Activated CD8-positive, alpha-beta memory T cell treated with anti-CD3 and anti-CD28 coated beads, Interleukin-2, amount 50 U/mL, for 1 hour (primary cell): Measurements from ENCODE around the gene CENPV.
"Not testable (repeated sequence)": the region's sequence is repeated elsewhere in the genome, so short reads cannot be mapped to it uniquely, and the experiment has no call there.

Source experiments
- DNase-seq: peaks from one replicate; pipeline ENCODE4 v3.0.0-alpha.2; 2020; ENCODE audit errors: extremely low read depth

Gene CENPV

DNA sequence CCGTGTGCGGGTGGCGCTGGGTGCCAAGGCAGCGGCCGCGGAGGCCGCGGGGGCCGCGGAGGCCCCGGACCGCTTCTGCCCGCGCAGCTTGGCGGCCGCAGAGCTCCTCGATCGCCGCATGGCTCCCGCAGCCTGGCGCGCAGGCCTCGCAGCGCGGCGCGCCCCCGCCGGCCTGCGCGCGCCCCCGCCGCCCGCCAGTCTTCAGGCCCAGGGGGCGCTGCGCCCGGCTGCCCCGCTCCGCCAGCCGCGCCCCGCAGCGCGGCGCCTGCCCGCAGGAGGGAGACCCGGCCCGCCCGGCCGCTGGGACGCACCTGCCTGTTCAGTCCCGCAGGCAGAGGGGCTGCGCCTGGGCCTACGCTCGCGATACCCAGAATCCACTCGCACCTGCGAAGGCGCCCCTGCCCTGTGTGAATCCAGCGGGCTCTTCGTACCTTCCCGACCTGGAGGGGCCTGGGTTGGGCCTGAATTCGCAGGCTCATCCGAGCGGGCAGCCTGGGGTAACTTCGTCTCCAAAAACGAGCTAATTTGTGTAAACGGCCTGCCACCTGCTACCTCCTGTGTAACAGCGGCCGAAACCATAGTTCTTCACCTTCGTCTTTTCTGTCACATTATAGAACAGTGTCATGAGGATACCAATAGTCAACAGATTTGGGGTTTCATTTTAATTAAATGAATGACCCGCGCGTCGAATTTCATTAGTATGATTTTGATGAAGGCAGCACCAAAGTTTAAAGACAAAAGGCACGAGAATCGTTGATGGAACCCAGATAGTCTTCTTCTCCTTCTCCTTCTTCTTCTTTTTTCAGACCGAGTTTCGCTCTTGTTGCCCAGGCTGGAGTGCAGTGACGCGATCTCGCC lies at the start of gene CENPV:
CENPV (minus strand) TSS at position 153 of the 858 bp plus-strand sequence; CDS start at position 120, 33 bp downstream.
- DNase-seq: peak; percentile 36

DNA sequence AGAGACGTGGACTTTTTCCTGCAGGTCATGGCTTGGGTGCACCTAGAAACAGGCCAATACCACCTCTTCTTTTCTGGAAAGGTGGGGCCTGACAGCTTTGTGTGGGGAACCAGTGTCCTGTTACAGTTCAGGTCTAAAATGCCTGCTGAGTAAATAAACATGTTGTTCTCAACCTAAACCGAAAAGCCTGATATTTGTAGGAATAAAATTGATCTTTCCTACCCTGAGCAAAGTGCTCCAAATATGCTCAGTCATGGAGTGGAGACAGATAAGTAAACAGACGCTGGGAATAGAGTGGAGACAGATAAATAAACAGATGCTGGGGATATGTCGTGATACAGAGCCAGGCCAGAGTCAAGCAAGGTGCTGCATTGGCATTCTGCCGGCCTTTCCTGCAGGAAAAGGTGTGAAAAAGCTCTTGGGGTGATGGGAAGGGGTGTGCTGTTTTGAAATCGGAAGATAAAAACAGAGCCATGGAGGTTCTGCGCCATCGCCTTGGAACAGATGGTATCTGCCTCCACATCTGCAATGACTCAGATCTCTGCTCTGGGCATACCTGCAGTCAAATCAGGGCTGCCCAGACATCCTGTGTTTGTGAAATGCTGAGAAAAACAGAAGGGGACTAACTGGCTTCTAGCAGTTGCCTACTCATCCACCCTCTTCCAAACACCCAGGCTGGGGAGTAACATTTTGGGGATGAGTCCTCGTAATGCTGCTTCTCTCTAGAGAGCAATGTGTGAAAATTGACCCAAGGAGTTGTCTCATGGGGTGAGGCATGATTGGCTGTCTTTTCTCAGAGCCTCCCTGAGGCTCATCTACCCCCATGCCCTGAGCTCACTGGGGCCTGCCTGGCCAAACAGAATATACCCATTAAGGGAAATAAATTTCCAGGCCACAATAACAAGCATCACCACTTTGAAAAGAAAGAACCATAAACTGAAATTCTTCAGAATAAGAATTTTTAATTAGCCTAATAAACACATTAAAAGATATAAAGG lies 45.3 kb upstream of the CENPV start:
- DNase-seq: no peak

DNA sequence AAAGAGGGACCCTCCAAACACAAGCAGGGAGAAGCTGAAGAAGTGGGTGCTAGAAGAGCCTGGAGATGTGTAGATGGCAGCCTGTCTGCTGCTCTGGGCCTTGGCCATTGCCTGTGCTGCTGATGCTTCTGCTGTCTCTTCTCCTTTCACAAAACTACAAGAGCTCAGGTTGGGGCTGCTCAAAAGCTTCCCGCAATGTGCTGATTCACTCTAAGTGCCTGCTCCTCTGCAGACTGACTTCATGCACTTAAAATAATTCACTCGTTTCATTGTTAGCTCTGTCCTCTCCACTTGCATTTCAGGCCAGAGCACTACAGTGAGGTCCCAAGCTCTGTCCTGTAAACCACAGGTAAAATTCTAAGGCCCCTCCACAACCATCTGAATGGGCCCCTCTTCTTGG lies 43.4 kb upstream of the CENPV start:
- DNase-seq: not testable (repeated sequence)

DNA sequence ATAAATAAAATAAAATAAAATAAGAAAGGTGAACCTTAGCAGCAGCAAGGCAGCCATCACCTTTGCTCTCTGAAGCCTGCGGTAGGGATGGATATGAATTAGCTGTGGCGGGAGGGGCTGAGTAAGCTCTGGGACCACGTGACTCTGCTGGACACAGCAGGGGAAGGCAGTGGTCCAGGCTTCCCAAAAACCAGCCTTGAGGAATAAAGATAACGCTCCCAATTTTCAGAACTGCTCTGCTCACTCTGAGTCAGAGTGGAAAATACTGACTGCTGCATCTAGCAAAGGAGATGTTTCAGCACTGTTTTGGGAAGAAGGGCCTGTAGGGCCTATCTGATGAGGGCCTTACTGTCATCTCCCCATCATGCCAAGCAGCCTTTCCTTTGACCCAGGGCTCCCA lies 42.6 kb upstream of the CENPV start:
- DNase-seq: not testable (repeated sequence)

DNA sequence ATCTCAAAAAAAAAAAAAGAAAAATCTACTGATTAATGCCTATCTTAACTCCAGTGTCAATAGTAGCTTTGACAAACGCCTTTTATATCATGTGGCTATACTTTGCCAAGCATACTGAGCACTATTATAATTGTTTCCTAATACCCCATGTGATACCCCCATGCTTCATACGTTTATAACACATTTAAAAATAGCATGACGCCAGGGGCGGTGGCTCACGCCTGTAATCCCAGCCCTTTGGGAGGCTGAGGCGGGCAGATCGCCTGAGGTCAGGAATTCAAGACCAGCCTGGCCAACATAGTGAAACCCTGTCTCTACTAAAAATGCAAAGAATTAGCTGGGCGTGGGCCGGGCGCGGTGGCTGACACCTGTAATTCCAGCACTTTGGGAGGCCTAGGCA lies 39.2 kb upstream of the CENPV start:
- not testable (repeated sequence) for DNase-seq

DNA sequence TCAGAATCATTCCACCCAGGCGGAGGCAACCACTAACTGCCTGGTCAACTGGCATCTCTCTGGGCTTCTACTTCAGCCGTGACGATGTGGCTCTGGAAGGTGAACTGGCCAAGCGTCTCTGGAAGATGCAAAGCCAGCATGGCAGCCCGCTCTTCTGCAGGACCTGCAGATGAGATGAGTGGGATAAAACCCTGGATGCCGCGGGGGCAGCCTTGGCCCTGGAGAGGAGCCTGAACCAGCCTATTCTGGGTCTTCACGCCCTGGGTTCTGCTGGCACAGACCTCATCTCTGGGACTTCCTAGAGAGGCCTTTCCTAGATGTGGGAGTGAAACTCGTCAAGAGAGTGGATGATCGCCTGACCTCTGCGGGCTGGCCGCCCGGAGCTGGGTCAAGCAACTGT lies 38.2 kb upstream of the CENPV start:
- DNase-seq: no peak

DNA sequence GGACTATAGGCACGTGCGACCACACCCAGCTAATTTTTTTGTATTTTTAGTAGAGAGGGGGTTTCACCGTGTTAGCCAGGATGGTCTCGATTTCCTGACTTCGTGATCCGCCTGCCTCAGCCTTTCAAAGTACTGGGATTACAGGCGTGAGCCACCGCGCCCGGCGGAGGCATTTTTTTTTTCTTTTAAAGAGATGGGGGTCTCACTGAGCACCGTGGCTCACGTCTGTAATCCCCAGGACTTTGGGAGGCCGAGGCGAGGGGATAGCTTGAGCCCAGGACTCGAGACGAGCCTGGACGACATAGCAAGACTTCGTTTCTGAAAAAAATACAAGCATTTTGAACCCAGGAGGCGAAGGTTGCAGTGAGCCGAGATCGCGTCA lies 32.8 kb upstream of the CENPV start:
- DNase-seq: not testable (repeated sequence)

DNA sequence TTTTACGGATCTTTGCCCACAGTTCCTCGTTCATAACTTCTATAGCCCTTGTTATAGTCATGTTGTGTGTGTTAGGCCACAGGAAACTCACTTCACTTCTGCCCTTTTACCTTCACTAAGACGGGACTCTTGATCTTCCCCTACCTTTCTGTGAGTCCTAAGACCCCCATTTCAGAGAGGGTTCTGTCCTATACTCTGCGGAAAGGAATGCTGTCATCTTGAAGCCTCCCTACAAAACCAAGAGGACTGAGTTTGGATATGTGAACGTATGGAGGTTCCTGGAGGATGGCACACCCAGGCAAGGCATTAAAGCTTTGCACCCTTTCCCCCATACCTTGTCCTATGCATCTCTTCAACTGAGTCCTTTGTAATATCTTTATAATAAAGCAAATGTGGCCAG lies 31.3 kb upstream of the CENPV start:
- no peak for DNase-seq

- DNase-seq: no peak
These were observed 30.6 kb upstream of the CENPV start for GRCh38 chr17:16383772-16384287.

DNA sequence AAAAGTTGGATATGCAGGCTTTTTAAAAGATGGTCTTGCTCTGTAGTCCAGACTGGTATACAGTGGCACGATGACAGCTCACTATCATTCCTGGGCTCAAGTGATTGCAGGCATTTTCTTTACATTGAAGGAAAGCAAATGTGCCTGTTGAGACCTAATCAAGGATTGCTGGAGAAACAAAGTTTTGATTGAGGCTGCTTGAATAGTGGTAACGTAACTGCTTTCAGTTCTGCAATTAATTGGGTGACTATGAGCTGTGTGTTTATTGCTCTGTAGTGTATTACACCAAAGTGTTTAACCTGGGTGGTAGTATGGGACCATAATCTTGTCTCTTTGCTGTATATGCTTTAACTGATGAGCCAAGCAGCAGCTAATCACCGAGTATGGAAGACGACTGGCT lies 29.9 kb upstream of the CENPV start:
- DNase-seq: no peak

DNA sequence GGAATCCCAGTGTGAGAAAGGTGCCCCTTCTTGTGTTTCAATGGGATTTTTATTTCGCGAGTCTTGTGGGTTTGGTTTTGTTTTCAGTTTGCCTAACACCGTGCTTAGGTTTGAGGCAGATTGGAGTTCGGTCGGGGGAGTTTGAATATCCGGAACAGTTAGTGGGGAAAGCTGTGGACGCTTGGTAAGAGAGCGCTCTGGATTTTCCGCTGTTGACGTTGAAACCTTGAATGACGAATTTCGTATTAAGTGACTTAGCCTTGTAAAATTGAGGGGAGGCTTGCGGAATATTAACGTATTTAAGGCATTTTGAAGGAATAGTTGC lies 28.2 kb upstream of the CENPV start:
- no peak for DNase-seq

- peak; percentile 86 for DNase-seq
These were observed 27.6 kb upstream of the CENPV start, which contains the start of gene UBB for GRCh38 chr17:16380640-16381495. Gene UBB, plus strand, starts transcription at chr17:16381091. Its CDS starts 817 bp downstream, at chr17:16381908.

GRCh38 chr17:16379654-16380053 lies 26.4 kb upstream of the CENPV start:
- DNase-seq: no peak

DNA sequence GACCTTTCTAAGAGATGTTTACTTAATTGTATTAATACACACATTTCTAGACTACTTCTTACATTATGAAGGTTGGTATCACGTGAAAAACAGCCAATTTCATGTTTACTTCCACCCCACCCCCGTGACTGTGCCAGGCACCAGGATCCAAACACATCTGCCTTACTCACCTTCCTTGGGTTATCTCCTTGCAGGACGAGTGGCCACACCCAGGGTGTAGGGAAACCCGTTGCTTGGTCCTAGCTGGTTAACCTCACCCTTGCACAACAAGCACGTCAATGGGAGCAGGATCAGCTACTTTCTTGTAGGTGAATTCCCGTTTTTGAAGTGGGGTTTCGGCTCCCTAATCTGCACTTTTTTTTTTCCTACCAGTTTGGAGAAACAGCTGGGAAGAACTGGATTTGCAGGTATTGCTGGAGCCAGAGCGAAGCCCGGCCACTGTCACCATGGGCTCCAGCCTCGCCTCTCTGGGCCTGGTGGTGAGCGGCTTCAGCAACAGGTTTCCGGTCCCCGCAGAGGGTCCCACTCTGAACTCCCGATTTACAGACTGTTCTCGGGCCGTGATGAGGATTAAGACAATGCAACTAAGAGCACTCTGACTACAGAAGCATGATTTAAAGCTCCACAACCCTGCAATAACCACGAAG lies 25.5 kb upstream of the CENPV start:
- no peak for DNase-seq

GRCh38 chr17:16377941-16378341 lies 24.7 kb upstream of the CENPV start:
- DNase-seq: no peak

DNA sequence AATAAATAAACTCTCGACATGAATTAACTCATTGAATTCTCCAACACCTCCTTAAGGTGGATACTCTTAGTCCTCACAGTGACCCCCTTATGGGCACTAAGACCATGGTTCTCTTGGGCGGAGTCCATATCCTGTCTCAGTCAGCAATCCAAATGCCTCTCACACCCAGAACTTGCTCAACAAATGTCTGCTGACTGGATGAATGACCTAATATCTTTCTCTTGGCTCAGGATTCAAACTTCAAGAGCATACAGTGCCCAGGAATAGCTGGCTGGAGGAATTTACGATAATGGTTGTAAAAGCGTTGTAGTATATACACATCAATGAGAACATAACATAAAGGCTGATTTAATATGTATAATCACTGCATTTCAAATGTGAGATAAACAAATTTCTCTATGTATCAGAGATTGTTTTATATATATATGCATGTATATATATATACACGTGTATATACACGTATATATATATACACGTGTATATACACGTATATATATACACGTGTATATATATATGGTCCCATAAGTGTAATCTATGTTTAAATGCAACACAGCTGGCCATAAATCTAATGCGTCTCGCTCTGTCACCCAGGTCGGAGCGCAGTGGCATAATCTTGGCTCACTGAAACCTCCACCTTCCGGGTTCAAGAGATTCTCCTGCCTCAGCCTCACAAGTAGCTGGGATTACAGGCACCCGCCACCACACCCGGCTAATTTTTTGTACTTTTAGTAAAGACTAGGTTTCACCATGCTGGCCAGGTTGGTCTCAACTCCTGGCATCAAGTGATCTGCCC lies 21.1 kb upstream of the CENPV start:
- DNase-seq: no peak

- no peak for DNase-seq
These were observed 18.5 kb upstream of the CENPV start for GRCh38 chr17:16371742-16372141.

DNA sequence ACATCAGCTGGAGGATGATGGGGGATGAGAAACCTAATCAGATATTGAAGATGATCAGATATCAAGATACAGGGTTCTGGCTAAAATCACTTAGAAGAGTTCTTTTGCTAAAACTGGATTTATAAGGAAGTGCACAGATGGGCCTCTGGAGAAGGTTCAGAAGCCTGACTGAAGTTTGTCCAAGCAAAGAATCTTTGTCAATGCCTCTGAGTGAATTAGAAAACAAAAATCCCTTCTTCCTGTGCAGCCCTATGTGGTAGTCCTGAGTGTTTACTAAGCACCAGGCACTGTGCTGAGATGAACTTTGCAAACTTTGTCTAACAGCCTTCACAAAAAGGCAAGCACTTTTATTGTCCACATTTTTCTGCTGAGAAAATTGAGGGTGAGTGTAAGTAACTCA lies 11.4 kb upstream of the CENPV start:
- no peak for DNase-seq

DNA sequence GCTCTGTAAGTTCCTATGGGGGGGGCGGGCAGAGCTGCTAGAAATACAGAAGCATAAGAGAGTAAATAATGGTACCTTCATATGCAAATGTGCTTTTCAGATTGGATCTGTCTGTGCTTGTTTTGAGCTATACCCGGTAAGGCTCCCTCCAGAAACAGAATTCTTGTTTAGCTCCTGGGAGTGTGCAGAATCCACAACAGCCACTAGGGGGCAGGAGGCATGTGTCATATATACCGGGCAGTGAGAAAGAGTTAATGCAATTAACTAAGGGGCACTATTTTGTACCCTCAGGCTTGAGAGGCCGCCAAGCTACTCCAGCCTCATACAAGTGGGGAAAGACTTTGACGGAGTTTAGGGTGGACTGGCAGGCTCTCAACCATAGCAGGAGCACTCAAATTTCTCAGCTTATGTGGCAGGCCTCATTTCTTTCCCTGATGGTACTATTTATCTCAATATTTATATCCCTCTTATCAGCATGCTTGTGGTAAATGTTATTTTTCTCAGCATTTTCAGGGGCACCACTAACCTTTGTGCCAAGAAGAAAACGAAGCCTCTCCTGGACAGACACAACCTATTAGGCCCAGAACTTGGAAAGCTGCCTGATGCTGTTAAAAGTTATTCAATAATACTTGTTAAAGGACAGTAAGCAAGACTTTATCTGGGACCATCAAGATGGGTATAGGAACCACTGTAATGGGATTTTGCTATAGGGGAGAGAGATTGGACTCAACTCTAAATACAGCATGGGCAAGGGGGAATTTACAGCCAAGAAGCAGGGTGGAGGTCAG lies 10.7 kb upstream of the CENPV start:
- no peak for DNase-seq
